ENCODE measurements around the gene STEAP3.

Gene STEAP3

DNA sequence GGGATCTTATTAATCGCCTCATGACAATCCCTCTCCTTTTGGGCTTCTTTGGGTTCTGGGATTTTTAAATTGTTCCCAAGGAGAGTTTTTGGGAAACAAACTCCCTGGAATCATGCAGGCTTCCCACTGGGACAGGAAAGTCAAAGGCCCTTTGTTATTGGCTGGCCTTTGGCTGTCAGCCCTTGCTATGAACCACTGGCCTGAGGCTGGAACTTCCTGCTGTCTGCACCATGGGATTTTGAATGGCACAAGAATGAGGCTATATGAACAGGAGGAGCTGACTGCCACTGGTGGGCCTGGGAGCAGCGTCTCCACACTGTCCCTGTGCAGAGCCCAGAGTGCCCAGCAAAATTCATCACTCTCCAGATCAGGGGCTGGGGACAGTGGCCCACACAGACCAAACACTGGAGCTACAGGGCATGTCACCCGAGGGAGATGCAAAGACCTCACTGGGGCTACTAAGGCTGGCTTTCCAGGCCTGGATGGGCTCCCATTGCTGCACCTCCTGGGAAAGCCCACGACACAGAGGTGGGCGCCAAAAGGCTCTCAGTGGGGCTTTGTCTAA, 35.7 kb downstream of the STEAP3 start:
- Histone ChIP-seq H3K4me3 (ENCODE audit: low read length) (no peak overlapping the region), H3K27ac (ENCODE audit: low read length) (no peak overlapping the region), H3K9me3 (replicated peaks; ENCODE audit: insufficient read depth, low read length) (no peaks in the 10 kb centered on the region), H3K4me1 (ENCODE audit: low read length) (no peaks in the 10 kb centered on the region), H4K20me1 (ENCODE audit: insufficient read depth, low read length) (no peaks in the 10 kb centered on the region), H3K9me2 (replicated peaks; ENCODE audit: insufficient read depth, low read length) (no peaks in the 10 kb centered on the region), H3K27me3 (replicated peaks; ENCODE audit: insufficient read depth, low read length) (no peaks in the 10 kb centered on the region), H3K9ac (ENCODE audit: low read length) (no peak overlapping the region), H2AFZ (ENCODE audit: low read length) (no peak overlapping the region), H3K36me3 (replicated peaks; ENCODE audit: insufficient read depth, low read length) (no peaks in the 10 kb centered on the region), H3F3A (ENCODE audit: insufficient read depth, low read length) (no peaks in the 10 kb centered on the region), H3K79me2 (ENCODE audit: low read length) (no peaks in the 10 kb centered on the region), H3K4me2 (ENCODE audit: low read depth, low read length) (no peak overlapping the region)
- TF ChIP-seq EZH2 (optimal IDR thresholded peaks at IDR 0.05; ENCODE audit: low read depth, low read length), result no peak
- TF ChIP-seq, protein P1, sequence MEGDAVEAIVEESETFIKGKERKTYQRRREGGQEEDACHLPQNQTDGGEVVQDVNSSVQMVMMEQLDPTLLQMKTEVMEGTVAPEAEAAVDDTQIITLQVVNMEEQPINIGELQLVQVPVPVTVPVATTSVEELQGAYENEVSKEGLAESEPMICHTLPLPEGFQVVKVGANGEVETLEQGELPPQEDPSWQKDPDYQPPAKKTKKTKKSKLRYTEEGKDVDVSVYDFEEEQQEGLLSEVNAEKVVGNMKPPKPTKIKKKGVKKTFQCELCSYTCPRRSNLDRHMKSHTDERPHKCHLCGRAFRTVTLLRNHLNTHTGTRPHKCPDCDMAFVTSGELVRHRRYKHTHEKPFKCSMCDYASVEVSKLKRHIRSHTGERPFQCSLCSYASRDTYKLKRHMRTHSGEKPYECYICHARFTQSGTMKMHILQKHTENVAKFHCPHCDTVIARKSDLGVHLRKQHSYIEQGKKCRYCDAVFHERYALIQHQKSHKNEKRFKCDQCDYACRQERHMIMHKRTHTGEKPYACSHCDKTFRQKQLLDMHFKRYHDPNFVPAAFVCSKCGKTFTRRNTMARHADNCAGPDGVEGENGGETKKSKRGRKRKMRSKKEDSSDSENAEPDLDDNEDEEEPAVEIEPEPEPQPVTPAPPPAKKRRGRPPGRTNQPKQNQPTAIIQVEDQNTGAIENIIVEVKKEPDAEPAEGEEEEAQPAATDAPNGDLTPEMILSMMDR (IDR thresholded peaks at IDR 0.05; ENCODE audit: low read length), result no peak
- TF ChIP-seq EZH2phosphoT487 (IDR thresholded peaks at IDR 0.05; ENCODE audit: low read length), result no peak
- no peak for DNase-seq

DNA sequence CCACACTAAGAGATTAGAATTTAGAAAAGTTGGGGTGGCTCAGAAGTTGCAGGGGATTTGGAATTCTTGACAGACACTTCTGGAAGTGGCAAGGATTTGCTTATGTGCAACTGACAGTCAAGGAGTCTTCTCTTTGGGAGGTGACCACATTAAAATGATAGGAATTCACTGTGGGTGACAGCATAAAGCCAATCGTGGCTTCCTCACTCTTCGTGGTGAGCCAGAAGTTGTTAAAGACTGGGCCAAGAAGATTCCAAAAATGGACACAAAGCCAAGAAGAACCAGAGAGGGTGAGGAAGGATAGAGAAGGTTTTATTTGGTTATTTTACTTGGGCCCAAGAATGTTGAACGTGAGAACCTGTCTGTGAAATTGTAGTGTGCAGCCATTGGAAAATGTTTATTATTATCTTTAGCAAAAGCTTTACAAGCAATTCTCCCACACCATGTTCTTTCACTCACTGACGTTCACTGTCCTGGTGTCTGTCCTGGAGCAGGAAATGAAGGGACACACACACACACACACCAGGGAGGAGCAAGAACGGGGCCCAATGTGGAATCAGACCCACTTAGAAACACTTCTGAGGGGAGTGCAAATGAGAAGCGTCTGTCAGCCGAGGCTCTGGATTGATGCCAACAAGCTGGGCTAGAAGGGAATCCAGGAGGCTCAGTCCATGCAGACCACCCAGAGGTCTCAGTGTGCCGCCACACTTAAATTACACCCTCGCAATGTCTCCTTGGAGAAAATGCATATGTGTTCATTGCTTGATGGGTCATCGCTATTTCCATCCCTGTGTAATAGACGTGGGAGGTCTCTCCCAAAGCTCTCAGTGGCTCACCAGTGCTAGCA, 37.2 kb downstream of the STEAP3 start:
- H3K27me3 ChIP-seq (replicated peaks; ENCODE audit: insufficient read depth, low read length), result no peaks in the 10 kb centered on the region
- H3K4me1 ChIP-seq (ENCODE audit: low read length), result no peaks in the 10 kb centered on the region
- H3K4me3 ChIP-seq (ENCODE audit: low read length), result no peak overlapping the region
- no peak overlapping the region for H2AFZ ChIP-seq (ENCODE audit: low read length)
- no peak overlapping the region for H3K9ac ChIP-seq (ENCODE audit: low read length)
- no peaks in the 10 kb centered on the region for H3K79me2 ChIP-seq (ENCODE audit: low read length)
- H3K36me3 ChIP-seq (replicated peaks; ENCODE audit: insufficient read depth, low read length), result no peaks in the 10 kb centered on the region
- no peak for DNase-seq
- no peaks in the 10 kb centered on the region for H3F3A ChIP-seq (ENCODE audit: insufficient read depth, low read length)
- no peaks in the 10 kb centered on the region for H4K20me1 ChIP-seq (ENCODE audit: insufficient read depth, low read length)
- TF ChIP-seq EZH2phosphoT487 (IDR thresholded peaks at IDR 0.05; ENCODE audit: low read length) (no peak), EZH2 (optimal IDR thresholded peaks at IDR 0.05; ENCODE audit: low read depth, low read length) (no peak)
- TF ChIP-seq, protein P1 (IDR thresholded peaks at IDR 0.05; ENCODE audit: low read length), result no peak
- no peak overlapping the region for H3K4me2 ChIP-seq (ENCODE audit: low read depth, low read length)
- no peaks in the 10 kb centered on the region for H3K9me3 ChIP-seq (replicated peaks; ENCODE audit: insufficient read depth, low read length)
- H3K27ac ChIP-seq (ENCODE audit: low read length), result no peak overlapping the region
- no peaks in the 10 kb centered on the region for H3K9me2 ChIP-seq (replicated peaks; ENCODE audit: insufficient read depth, low read length)

DNA sequence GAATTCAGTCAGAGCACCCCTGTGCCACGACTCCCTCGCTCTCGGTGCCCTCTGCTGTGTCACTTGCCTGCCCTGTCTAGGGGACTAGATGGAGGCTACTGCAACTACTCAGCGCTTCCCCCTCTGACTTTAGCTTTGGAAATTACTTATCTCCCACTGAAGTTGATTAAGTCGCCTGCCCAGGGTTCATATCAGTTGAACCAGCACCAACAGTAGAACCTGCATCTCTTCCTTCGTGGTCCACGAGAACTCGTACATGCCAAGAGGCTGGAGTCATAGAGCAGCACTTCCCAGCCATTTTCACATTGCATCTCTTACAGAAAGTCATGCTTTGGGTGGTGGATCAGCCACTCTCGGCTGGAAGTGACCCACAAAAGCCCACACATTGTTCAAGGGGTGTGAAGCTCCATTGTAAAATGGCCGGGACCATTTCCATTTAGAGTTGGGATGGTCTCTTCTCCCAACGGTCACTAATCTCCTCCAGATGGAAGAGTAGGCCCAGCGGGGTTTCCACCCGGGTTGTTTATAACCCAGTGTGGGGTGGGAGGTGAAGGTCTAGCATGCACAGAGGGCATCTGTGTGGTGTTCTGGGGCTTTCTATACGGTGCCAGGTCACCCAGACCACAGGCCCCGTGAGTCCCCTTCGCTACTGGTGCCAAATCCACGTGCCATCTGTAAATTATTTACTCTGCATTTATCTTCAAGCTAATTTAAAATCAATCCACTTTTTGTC, 38.0 kb downstream of the STEAP3 start:
- H3K36me3 ChIP-seq (replicated peaks; ENCODE audit: insufficient read depth, low read length), result no peaks in the 10 kb centered on the region
- DNase-seq, result no peak
- H3F3A ChIP-seq (ENCODE audit: insufficient read depth, low read length), result no peaks in the 10 kb centered on the region
- H3K4me3 ChIP-seq (ENCODE audit: low read length), result no peak overlapping the region
- no peaks in the 10 kb centered on the region for H3K4me1 ChIP-seq (ENCODE audit: low read length)
- no peak overlapping the region for H3K27ac ChIP-seq (ENCODE audit: low read length)
- no peaks in the 10 kb centered on the region for H3K9me2 ChIP-seq (replicated peaks; ENCODE audit: insufficient read depth, low read length)
- no peak overlapping the region for H2AFZ ChIP-seq (ENCODE audit: low read length)
- no peaks in the 10 kb centered on the region for H3K27me3 ChIP-seq (replicated peaks; ENCODE audit: insufficient read depth, low read length)
- no peak overlapping the region for H3K9ac ChIP-seq (ENCODE audit: low read length)
- no peaks in the 10 kb centered on the region for H3K9me3 ChIP-seq (replicated peaks; ENCODE audit: insufficient read depth, low read length)
- no peak overlapping the region for H3K4me2 ChIP-seq (ENCODE audit: low read depth, low read length)
- no peaks in the 10 kb centered on the region for H4K20me1 ChIP-seq (ENCODE audit: insufficient read depth, low read length)
- TF ChIP-seq, protein P1 (IDR thresholded peaks at IDR 0.05; ENCODE audit: low read length), result no peak
- TF ChIP-seq EZH2phosphoT487 (IDR thresholded peaks at IDR 0.05; ENCODE audit: low read length) (no peak), EZH2 (optimal IDR thresholded peaks at IDR 0.05; ENCODE audit: low read depth, low read length) (no peak)
- no peaks in the 10 kb centered on the region for H3K79me2 ChIP-seq (ENCODE audit: low read length)
